HEK293 (cell line): ENCODE measurements around the gene PCSK1.

Experiments used
- CTCF ChIA-PET: fragments of 350-600 bp; formaldehyde crosslinking; extraction: SDS; loops from one replicate; lab custom pipeline; 2021; ENCODE audit warnings: antibody characterized with exemption; lab: Yijun Ruan, JAX
- POLR2A ChIA-PET: fragments of 300-600 bp; formaldehyde crosslinking; extraction: SDS; loops from one replicate; lab custom pipeline; 2020; ENCODE audit warnings: antibody characterized with exemption, inconsistent platforms; lab: Yijun Ruan, JAX
- H3K27ac ChIP-seq: fragments of 200-500 bp; sonication (Bioruptor generic); 2 replicates; pipeline ENCODE4 v1.5.1; 2014; ENCODE audit warnings: low read depth, low read length, control low read depth, inconsistent platforms; ENCODE audit errors: extremely low read depth
- H3K36me3 ChIP-seq, 2 experiments: fragments of 200-500 bp in 1 of 2; sonication (Bioruptor generic) in 1 of 2; 1 replicate in 1 of 2; 2 replicates in 1 of 2; pipeline ENCODE4 v1.5.1; 2014 to 2017; ENCODE audit warnings: inconsistent platforms in 2 of 2, low read length in 2 of 2; ENCODE audit not compliant: control insufficient read depth in 2 of 2, insufficient read depth in 1 of 2
- H3K4me1 ChIP-seq: fragments of 200-500 bp; sonication (Bioruptor generic); 2 replicates; pipeline ENCODE4 v1.5.1; 2014; ENCODE audit warnings: mild to moderate bottlenecking, low read length, inconsistent platforms; ENCODE audit not compliant: control insufficient read depth, insufficient read depth
- H3K4me3 ChIP-seq: 2 replicates; pipeline ENCODE4 v1.5.1; 2011; ENCODE audit warnings: low read depth, mild to moderate bottlenecking, control low read depth, low read length, moderate library complexity
- H3K9me3 ChIP-seq: fragments of 200-500 bp; sonication (Bioruptor generic); 2 replicates; pipeline ENCODE4 v1.5.1; 2014; ENCODE audit warnings: low read depth, low read length, inconsistent platforms; ENCODE audit not compliant: control insufficient read depth, insufficient read depth
- MYNN ChIP-seq: fragments of 450-650 bp; formaldehyde crosslinking; IDR thresholded peaks from 2 replicates; pipeline ENCODE4 v1.5.1; 2016; ENCODE audit warnings: missing biosample characterization, missing genetic modification characterization, borderline replicate concordance
- OSR2 ChIP-seq: fragments of 450-650 bp; formaldehyde crosslinking; IDR thresholded peaks from 2 replicates; pipeline ENCODE4 v1.5.1; 2016; ENCODE audit warnings: missing biosample characterization, missing genetic modification characterization
- SCRT2 ChIP-seq: fragments of 450-650 bp; formaldehyde crosslinking; IDR thresholded peaks from 2 replicates; pipeline ENCODE4 v1.5.1; 2016; ENCODE audit warnings: missing biosample characterization, missing genetic modification characterization
- ZBTB8A ChIP-seq: fragments of 450-650 bp; formaldehyde crosslinking; IDR thresholded peaks from 2 replicates; pipeline ENCODE4 v1.5.1; 2016; ENCODE audit warnings: missing biosample characterization, missing genetic modification characterization
- ZFP37 ChIP-seq: fragments of 450-650 bp; formaldehyde crosslinking; IDR thresholded peaks from 2 replicates; pipeline ENCODE4 v1.5.1; 2016; ENCODE audit warnings: missing biosample characterization, missing genetic modification characterization
- ZNF138 ChIP-seq: fragments of 450-650 bp; formaldehyde crosslinking; IDR thresholded peaks from 2 replicates; pipeline ENCODE4 v1.5.1; 2016; ENCODE audit warnings: missing biosample characterization, missing genetic modification characterization, borderline replicate concordance
- ZNF140 ChIP-seq: fragments of 450-650 bp; formaldehyde crosslinking; IDR thresholded peaks from 2 replicates; pipeline ENCODE4 v1.5.1; 2016; ENCODE audit warnings: missing biosample characterization, missing genetic modification characterization
- ZNF19 ChIP-seq: fragments of 450-650 bp; formaldehyde crosslinking; IDR thresholded peaks from 2 replicates; pipeline ENCODE4; 2016; ENCODE audit warnings: missing biosample characterization, missing genetic modification characterization, low read depth
- ZNF341 ChIP-seq: fragments of 450-650 bp; formaldehyde crosslinking; IDR thresholded peaks from 2 replicates; pipeline ENCODE4; 2016; ENCODE audit warnings: low read depth, missing biosample characterization, missing genetic modification characterization
- ZNF354C ChIP-seq: fragments of 450-650 bp; formaldehyde crosslinking; IDR thresholded peaks from 2 replicates; pipeline ENCODE4 v1.5.1; 2016; ENCODE audit warnings: missing biosample characterization, missing genetic modification characterization, low read depth, borderline replicate concordance
- ZNF423 ChIP-seq: fragments of 450-650 bp; formaldehyde crosslinking; IDR thresholded peaks from 2 replicates; pipeline ENCODE4 v1.5.1; 2016; ENCODE audit warnings: missing biosample characterization, missing genetic modification characterization
- ZNF530 ChIP-seq: fragments of 450-650 bp; formaldehyde crosslinking; IDR thresholded peaks from 2 replicates; pipeline ENCODE4 v1.5.1; 2016; ENCODE audit warnings: low read depth, missing biosample characterization, missing genetic modification characterization
- ZNF544 ChIP-seq: fragments of 450-650 bp; formaldehyde crosslinking; IDR thresholded peaks from 2 replicates; pipeline ENCODE4 v1.5.0; 2017; ENCODE audit warnings: missing biosample characterization, missing genetic modification characterization
- ZNF629 ChIP-seq: fragments of 450-650 bp; formaldehyde crosslinking; IDR thresholded peaks from 2 replicates; pipeline ENCODE4 v1.5.1; 2017; ENCODE audit warnings: missing biosample characterization, missing genetic modification characterization
- ZNF654 ChIP-seq: fragments of 450-650 bp; formaldehyde crosslinking; IDR thresholded peaks from 2 replicates; pipeline ENCODE4 v1.5.1; 2016; ENCODE audit warnings: low read depth, missing biosample characterization, missing genetic modification characterization
- ZNF670 ChIP-seq: fragments of 450-650 bp; formaldehyde crosslinking; IDR thresholded peaks from 2 replicates; pipeline ENCODE4 v1.5.1; 2016; ENCODE audit warnings: missing biosample characterization, missing genetic modification characterization, low read depth
- ZNF830 ChIP-seq: fragments of 450-650 bp; IDR thresholded peaks from 2 replicates; pipeline ENCODE4 v1.5.0; 2018; ENCODE audit warnings: missing biosample characterization, missing genetic modification characterization, low read depth, mild to moderate bottlenecking, moderate library complexity
- TF ChIP-seq, protein P1 (sequence below): fragments of 450-650 bp; formaldehyde crosslinking; IDR thresholded peaks from 2 replicates; pipeline ENCODE4 v1.5.1; 2016; ENCODE audit warnings: missing biosample characterization, missing genetic modification characterization
- TF ChIP-seq, protein P2 (sequence below): fragments of 450-650 bp; formaldehyde crosslinking; IDR thresholded peaks from 2 replicates; pipeline ENCODE4 v1.5.1; 2017; ENCODE audit warnings: missing biosample characterization, missing genetic modification characterization
- TF ChIP-seq, protein P3 (sequence below): fragments of 450-650 bp; formaldehyde crosslinking; IDR thresholded peaks from 2 replicates; pipeline ENCODE4 v1.5.1; 2016; ENCODE audit warnings: missing biosample characterization, missing genetic modification characterization
- TF ChIP-seq, protein P4 (sequence below): fragments of 450-650 bp; formaldehyde crosslinking; IDR thresholded peaks from 2 replicates; pipeline ENCODE4 v1.5.1; 2016; ENCODE audit warnings: missing biosample characterization, missing genetic modification characterization
- TF ChIP-seq, protein P5 (sequence below): fragments of 450-650 bp; formaldehyde crosslinking; IDR thresholded peaks from 2 replicates; pipeline ENCODE4 v1.5.1; 2016; ENCODE audit warnings: missing biosample characterization, missing genetic modification characterization
- TF ChIP-seq, protein P6 (sequence below): fragments of 450-650 bp; formaldehyde crosslinking; IDR thresholded peaks from 2 replicates; pipeline ENCODE4 v1.5.1; 2016; ENCODE audit warnings: missing biosample characterization, missing genetic modification characterization

PCSK1 gene

DNA sequence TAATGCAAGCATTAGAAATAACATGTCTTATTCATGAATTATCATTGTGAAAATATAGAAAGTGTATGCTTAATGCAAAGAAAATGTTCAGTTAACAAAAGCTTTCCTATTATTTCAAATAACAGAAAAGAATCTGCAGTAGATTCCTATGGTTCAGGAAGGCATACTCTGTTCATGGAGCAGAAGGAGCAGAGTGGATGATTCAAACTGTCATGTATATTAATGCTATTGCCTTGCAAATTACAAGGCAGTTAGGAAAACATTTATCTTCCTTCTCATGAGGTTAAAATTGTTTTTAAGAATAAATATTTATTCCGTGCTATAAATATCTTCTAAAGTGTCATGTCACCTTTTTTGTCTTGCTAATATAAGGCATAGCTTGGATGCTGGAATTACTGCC is 47.5 kb downstream of the PCSK1 start (continued):
- TF ChIP-seq, protein P1, sequence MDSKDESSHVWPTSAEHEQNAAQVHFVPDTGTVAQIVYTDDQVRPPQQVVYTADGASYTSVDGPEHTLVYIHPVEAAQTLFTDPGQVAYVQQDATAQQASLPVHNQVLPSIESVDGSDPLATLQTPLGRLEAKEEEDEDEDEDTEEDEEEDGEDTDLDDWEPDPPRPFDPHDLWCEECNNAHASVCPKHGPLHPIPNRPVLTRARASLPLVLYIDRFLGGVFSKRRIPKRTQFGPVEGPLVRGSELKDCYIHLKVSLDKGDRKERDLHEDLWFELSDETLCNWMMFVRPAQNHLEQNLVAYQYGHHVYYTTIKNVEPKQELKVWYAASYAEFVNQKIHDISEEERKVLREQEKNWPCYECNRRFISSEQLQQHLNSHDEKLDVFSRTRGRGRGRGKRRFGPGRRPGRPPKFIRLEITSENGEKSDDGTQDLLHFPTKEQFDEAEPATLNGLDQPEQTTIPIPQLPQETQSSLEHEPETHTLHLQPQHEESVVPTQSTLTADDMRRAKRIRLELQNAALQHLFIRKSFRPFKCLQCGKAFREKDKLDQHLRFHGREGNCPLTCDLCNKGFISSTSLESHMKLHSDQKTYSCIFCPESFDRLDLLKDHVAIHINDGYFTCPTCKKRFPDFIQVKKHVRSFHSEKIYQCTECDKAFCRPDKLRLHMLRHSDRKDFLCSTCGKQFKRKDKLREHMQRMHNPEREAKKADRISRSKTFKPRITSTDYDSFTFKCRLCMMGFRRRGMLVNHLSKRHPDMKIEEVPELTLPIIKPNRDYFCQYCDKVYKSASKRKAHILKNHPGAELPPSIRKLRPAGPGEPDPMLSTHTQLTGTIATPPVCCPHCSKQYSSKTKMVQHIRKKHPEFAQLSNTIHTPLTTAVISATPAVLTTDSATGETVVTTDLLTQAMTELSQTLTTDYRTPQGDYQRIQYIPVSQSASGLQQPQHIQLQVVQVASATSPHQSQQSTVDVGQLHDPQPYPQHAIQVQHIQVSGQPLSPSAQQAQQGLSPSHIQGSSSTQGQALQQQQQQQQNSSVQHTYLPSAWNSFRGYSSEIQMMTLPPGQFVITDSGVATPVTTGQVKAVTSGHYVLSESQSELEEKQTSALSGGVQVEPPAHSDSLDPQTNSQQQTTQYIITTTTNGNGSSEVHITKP: no peak
- TF ChIP-seq ZNF830 (tag by site-specific recombination) (no peak), ZNF670 (tag by site-specific recombination) (no peak), ZNF544 (tag by site-specific recombination) (no peak), ZNF354C (tag by site-specific recombination) (no peak), ZNF140 (tag by site-specific recombination) (no peak), SCRT2 (tag by site-specific recombination) (no peak), ZFP37 (no peak), ZBTB8A (no peak), ZNF654 (tag by site-specific recombination) (no peak)
- TF ChIP-seq, protein P2, sequence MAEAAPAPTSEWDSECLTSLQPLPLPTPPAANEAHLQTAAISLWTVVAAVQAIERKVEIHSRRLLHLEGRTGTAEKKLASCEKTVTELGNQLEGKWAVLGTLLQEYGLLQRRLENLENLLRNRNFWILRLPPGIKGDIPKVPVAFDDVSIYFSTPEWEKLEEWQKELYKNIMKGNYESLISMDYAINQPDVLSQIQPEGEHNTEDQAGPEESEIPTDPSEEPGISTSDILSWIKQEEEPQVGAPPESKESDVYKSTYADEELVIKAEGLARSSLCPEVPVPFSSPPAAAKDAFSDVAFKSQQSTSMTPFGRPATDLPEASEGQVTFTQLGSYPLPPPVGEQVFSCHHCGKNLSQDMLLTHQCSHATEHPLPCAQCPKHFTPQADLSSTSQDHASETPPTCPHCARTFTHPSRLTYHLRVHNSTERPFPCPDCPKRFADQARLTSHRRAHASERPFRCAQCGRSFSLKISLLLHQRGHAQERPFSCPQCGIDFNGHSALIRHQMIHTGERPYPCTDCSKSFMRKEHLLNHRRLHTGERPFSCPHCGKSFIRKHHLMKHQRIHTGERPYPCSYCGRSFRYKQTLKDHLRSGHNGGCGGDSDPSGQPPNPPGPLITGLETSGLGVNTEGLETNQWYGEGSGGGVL (tag by site-specific recombination): no peak
- TF ChIP-seq, protein P3, sequence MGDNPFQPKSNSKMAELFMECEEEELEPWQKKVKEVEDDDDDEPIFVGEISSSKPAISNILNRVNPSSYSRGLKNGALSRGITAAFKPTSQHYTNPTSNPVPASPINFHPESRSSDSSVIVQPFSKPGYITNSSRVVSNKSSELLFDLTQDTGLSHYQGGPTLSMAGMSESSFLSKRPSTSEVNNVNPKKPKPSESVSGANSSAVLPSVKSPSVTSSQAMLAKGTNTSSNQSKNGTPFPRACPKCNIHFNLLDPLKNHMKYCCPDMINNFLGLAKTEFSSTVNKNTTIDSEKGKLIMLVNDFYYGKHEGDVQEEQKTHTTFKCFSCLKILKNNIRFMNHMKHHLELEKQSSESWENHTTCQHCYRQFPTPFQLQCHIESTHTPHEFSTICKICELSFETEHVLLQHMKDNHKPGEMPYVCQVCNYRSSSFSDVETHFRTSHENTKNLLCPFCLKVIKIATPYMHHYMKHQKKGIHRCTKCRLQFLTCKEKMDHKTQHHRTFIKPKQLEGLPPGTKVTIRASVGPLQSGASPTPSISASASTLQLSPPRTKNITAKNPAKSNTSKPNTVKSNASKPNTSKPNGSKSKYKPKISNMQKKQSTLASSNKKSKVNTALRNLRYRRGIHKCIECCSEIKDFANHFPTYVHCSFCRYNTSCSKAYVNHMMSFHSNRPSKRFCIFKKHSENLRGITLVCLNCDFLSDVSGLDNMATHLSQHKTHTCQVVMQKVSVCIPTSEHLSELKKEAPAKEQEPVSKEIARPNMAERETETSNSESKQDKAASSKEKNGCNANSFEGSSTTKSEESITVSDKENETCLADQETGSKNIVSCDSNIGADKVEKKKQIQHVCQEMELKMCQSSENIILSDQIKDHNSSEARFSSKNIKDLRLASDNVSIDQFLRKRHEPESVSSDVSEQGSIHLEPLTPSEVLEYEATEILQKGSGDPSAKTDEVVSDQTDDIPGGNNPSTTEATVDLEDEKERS (tag by site-specific recombination): no peak
- TF ChIP-seq, all 188 proteins: peak for 0

DNA sequence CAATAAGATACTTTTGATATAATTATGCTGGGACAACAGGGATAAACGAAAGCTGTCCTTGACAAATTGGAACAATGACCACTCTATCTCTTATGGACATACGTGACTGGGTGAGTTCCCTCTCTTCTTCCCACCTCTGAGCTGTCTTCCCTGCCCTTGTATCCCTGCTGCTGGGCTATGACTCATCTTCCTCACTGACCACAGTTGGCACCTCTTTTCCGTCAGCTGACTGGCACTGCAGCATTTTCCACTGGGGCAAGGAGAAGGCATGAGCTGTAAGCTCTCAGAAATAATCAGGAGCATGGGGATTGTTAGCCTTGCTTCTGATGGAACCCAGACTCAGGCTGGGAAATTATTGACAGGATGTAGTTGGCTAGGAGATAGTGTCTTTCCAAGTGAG is 48.7 kb downstream of the PCSK1 start:
- no peaks in the 10 kb centered on the region for H3K36me3 ChIP-seq
- H3K27ac ChIP-seq: no peak overlapping the region
- H3K4me3 ChIP-seq: no peak overlapping the region
- CTCF ChIA-PET: interaction anchor here (1.0 kb wide), 1 partner anchor 8 kb away, joined by 5 read pairs; no protein-coding TSS in a partner anchor
- POLR2A ChIA-PET: no interaction called here
- no peaks in the 10 kb centered on the region; the same call in 1 of the 2 replicates for H3K4me1 ChIP-seq
- no peaks in the 10 kb centered on the region for H3K9me3 ChIP-seq
- TF ChIP-seq ZNF530: no peak
- no peak for TF ChIP-seq ZNF341 (tag by site-specific recombination)
- no peak for TF ChIP-seq ZNF19 (tag by site-specific recombination)
- TF ChIP-seq ZNF423 (tag by site-specific recombination): no peak
- TF ChIP-seq, protein P4, sequence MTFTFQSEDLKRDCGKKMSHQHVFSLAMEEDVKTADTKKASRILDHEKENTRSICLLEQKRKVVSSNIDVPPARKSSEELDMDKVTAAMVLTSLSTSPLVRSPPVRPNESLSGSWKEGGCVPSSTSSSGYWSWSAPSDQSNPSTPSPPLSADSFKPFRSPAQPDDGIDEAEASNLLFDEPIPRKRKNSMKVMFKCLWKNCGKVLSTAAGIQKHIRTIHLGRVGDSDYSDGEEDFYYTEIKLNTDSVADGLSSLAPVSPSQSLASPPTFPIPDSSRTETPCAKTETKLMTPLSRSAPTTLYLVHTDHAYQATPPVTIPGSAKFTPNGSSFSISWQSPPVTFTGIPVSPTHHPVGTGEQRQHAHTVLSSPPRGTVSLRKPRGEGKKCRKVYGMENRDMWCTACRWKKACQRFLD (tag by site-specific recombination): no peak
- no peak for TF ChIP-seq ZNF138 (tag by site-specific recombination)
- TF ChIP-seq, protein P5, sequence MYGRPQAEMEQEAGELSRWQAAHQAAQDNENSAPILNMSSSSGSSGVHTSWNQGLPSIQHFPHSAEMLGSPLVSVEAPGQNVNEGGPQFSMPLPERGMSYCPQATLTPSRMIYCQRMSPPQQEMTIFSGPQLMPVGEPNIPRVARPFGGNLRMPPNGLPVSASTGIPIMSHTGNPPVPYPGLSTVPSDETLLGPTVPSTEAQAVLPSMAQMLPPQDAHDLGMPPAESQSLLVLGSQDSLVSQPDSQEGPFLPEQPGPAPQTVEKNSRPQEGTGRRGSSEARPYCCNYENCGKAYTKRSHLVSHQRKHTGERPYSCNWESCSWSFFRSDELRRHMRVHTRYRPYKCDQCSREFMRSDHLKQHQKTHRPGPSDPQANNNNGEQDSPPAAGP (tag by site-specific recombination): no peak
- TF ChIP-seq OSR2 (tag by site-specific recombination): no peak
- TF ChIP-seq ZNF629: no peak
- TF ChIP-seq, protein P6, sequence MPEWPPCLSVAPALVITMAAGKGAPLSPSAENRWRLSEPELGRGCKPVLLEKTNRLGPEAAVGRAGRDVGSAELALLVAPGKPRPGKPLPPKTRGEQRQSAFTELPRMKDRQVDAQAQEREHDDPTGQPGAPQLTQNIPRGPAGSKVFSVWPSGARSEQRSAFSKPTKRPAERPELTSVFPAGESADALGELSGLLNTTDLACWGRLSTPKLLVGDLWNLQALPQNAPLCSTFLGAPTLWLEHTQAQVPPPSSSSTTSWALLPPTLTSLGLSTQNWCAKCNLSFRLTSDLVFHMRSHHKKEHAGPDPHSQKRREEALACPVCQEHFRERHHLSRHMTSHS: no peak
- no peak for TF ChIP-seq MYNN (tag by site-specific recombination)
